NCI-H748 (cell line): ENCODE results near the gene COL18A1.

Experiments used
- DNase-seq: peaks from one replicate; lab custom pipeline; 2025; ENCODE audit not compliant: unreplicated experiment; lab: John Stamatoyannopoulos, UW

Gene COL18A1

GRCh38 chr21:45488931-45489721, 84.2 kb downstream of the COL18A1 start:
- DNase-seq: no peak

GRCh38 chr21:45489722-45489982, 84.7 kb downstream of the COL18A1 start:
- no peak for DNase-seq

- DNase-seq: no peak
Measured at GRCh38 chr21:45490049-45490731, 85.2 kb downstream of the COL18A1 start.

GRCh38 chr21:45491056-45491455, 86.1 kb downstream of the COL18A1 start:
- no peak for DNase-seq

GRCh38 chr21:45491623-45492022, 86.7 kb downstream of the COL18A1 start:
- no peak for DNase-seq

GRCh38 chr21:45492765-45493164, 87.8 kb downstream of the COL18A1 start:
- DNase-seq: no peak

GRCh38 chr21:45493401-45494001, 88.5 kb downstream of the COL18A1 start:
- DNase-seq: no peak

- no peak for DNase-seq
Measured at GRCh38 chr21:45494135-45494850, 89.3 kb downstream of the COL18A1 start.

- DNase-seq: no peak
Measured at GRCh38 chr21:45494851-45495680, 90.1 kb downstream of the COL18A1 start.

- no peak for DNase-seq
Measured at GRCh38 chr21:45496151-45496967, 91.4 kb downstream of the COL18A1 start.

GRCh38 chr21:45496968-45497845, 92.2 kb downstream of the COL18A1 start:
- no peak for DNase-seq

GRCh38 chr21:45497846-45498645, 93.1 kb downstream of the COL18A1 start:
- no peak for DNase-seq

- no peak for DNase-seq
Measured at GRCh38 chr21:45498646-45499000, 93.7 kb downstream of the COL18A1 start.

GRCh38 chr21:45499201-45499750, 94.3 kb downstream of the COL18A1 start:
- DNase-seq: no peak

GRCh38 chr21:45499970-45500577, 95.1 kb downstream of the COL18A1 start:
- DNase-seq: no peak

- peak; percentile 6 for DNase-seq
Measured at GRCh38 chr21:45501081-45502005, 96.4 kb downstream of the COL18A1 start.

- DNase-seq: no peak
Measured at GRCh38 chr21:45502006-45502345, 97.0 kb downstream of the COL18A1 start.
